Fibroblast of skin of abdomen (primary cell): Measurements from ENCODE around the gene ARF5.

Source experiments
- DNase-seq: peaks from one replicate; pipeline ENCODE4 v3.0.0-alpha.2; 2013

The ARF5 gene

DNA sequence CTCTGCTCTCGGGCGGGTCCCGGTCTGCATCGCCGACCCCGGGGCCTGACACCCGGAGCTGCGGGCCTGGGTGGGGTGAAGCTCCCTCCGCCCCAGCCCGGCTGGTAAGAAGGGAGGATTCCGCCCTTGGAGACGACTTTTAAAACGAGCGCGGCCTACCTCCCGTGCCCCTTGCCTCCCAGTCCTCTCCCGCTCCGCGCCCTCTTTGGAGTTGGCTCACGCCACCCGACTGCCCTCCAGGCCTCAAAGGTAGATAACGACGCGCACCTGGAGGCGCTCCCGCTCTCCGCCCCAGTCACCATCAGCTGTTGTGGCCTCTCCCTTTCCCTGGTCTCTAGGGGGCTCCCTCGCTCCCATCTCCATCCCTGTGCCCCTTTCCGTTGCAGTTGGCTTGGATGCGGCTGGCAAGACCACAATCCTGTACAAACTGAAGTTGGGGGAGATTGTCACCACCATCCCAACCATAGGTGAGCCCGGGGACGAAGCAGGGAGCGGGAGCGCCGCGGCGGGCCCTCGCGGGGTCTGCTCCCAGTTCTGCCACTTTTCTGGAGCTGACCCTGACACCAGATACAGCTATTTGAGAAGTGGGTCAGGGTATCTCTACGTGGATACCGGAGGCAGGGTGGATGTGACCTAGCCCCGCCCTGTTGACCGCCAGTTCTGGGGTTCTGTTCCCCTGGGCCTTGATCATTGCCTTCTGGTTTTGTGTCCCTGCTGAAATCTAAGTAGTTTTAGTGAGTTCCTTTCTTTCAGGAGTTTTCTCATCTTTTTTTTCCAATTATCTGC is 679 bp downstream of the ARF5 start:
- peak; percentile 56 for DNase-seq

DNA sequence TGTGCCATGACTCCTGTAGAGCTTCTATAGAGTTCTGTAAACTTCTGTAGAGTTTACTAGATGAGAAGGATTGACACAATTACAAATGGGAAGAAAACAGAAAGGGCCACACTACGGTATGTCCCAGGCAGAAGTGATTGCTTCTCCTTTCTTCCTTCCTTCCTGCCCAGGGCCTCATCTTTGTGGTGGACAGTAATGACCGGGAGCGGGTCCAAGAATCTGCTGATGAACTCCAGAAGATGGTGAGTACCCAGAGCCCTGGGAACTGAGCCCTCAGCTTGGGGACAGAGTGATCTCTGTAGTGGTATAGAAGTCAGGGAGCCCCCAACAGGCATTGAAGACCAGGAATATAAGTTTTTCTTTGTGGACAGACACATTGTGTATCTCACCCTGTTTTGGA is 1.7 kb downstream of the ARF5 start:
- no peak for DNase-seq

DNA sequence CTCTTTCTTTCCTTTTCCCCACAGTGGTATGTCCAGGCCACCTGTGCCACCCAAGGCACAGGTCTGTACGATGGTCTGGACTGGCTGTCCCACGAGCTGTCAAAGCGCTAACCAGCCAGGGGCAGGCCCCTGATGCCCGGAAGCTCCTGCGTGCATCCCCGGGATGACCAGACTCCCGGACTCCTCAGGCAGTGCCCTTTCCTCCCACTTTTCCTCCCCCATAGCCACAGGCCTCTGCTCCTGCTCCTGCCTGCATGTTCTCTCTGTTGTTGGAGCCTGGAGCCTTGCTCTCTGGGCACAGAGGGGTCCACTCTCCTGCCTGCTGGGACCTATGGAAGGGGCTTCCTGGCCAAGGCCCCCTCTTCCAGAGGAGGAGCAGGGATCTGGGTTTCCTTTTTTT is 3.0 kb downstream of the ARF5 start:
- no peak for DNase-seq

DNA sequence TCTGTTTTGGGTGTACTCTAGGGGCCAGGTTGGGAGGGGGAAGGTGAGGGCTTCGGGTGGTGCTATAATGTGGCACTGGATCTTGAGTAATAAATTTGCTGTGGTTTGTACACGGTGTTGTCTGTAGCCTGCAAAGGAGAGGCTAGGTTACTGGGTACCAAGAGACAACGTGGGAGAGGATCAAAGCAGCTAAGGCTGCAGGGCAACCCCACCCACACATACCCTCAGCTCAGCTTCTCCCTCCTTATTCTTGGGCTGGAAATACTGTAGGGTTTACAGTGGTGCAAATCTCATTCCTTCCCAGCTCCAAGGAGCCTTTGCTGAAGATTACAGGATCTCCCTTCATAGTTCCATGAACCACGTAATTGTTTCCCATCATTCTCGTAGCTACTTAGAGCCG is 3.4 kb downstream of the ARF5 start:
- DNase-seq: no peak

DNA sequence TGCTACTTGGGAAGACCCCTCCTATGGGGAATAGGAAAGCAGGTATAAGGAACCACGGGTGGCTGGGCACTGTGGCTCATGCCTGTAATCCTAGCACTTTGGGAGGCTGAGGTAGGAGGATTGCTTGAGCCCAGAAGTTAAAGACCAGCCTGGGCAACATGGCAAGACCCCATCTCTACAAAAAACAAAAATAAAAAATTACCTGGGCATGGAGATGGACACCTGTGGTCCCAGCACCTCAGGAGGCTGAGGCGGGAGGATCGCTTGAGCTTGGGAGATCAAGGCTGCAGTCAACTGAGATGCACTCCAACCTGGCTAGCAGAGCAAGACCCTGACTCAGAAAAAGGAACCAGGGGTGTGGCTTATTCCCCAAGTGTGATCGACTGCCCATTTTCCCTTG is 4.3 kb downstream of the ARF5 start:
- no peak for DNase-seq

DNA sequence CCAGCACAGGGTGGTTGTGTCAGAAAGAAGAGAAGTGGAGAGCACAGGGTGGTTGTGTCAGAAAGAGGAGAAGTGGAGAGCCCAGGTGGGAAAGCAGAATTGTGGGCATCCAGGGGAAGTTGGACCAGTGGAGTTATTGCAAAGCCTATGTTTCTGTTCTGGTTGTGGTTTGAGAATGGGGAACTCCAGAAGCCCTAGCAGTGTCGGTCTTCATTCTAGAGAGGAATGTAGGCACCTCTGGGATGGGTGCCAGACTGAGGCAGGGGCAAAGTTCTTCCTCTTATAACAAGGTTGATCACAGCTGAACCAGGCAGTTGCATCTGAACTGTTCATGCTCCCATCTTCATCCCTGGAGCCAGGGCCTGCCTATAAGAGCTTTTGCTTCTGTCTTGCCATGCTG is 6.3 kb downstream of the ARF5 start:
- no peak for DNase-seq

DNA sequence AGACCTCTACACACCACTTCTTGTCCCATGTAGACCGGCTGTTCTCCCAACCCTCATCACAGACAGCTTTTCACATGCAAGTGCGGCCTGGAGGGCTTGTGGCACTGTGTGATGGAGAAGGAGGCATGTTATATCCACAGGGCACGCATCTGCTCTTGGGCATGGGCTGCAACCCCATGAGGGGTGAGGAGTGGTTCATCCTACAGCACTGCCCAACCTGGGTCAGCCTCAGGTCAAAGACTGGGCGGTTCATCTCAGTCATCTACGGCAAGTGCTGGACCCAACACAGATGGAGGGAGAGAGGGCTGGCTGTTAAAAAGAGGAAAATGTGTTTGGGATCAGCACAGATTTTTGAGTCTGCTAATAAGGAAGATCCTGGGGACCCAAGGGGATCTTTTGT is 7.5 kb downstream of the ARF5 start:
- DNase-seq: no peak

DNA sequence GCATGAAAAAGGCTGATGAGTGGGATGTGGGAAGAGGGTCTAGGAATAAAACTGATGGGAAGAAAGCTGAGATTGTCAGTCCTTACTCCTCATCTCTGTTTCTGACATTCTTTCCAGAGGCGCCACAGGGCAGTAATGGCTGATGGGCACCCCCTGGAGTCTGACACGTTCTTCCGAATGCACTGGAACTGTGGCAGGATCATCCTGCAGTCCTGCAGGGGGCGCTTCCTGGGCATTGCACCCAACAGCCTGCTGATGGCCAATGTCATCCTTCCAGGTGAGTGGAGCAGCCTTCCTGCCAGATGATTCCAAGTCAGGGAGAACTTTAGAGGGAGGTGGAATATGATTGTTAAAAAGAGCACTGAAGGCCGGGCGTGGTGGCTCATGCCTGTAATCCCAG is 10.1 kb downstream of the ARF5 start:
- no peak for DNase-seq

DNA sequence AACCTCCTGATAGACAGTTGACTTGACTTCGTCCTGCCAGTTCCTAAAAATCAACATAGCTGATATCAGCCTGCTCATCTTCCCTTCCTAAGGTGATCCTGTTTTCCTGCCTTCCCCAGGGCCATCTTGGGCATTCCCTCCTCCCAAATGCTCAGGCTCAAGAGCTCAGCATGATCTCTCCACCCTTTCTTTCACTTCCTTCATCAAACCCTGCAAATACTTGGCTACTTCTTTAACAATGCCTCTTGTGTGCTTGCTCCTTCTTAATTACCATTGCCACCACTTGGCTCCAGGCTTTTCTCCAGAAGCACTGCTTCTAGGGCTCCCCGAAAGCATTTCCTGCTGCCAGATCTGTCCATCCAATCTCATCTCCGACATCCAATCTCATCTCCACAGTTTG is 12.7 kb downstream of the ARF5 start:
- DNase-seq: no peak

DNA sequence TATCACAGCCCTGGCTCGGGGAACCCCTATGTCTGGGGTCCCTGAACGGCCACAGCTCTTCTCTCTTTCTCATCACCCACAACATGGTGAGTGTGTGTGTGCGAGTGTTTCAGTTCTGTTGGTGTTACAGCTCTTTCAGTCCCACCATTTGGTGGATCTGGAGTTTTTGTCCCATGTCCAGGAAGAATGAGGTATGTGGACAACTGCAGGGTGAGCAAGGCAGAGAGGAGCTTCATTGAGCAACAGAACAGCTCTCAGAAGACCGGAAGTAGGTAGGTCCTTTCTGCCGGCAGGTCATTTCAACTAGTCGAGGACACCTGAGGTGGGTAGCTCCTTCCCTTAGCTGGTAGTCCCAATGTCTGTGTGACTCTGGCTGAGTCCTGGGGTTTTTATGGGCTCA is 20.2 kb downstream of the ARF5 start:
- DNase-seq: no peak

DNA sequence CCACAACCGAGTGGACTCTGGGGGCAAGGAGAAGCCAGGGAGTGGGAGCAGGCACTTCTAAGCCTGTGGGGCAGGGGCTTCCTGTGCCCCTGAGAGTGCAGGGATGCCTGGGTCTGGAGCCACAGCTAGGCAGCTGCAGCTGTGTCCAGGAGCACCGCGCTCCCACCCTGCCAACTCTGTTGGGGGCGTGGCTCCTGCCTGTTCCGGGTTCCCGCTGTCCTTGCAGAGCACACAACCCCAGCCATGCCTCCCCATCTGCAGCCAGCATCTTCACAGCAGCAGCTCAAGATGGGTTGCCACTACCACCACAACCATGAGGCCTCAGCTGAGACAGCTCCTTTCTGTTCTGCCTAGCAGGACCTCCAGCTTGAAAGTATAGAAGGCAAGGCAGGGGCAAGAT is 21.1 kb downstream of the ARF5 start:
- no peak for DNase-seq

DNA sequence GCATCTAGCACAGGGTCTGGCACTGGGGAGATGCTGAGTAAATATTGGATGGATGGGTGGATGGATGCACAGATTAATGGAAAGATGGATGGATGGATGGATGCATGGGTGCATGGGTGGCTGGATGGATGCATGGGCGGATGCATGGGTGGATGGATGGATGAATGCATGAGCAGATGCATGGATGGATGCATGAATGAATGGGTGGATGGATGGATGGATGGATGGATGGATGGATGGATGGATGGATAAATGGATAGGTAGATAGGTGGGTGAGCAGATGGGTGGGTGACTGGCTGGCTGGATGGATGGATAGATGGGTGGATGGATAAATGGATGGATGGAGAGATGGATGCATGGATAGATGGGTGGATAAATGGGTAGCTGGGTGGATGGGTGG is 24.1 kb downstream of the ARF5 start:
- no peak for DNase-seq

DNA sequence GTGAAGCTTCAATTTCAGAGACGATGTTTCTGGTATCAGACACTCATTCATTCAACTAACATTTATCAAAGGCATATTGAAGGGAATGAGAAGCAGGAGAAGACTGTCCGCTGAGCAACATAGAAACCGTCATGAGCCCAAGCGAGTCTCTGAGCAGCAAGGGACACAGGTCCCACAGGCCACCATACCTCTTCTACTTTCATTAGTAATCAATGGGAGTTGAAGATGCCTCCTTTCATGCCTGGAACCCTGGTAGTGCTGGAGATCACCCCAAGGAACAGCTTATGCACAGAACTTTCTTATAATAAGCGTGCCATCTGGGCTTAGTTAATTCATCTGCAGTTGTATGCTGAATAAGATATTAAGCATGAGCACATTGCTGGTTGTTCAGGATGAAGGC is 28.5 kb downstream of the ARF5 start:
- no peak for DNase-seq

DNA sequence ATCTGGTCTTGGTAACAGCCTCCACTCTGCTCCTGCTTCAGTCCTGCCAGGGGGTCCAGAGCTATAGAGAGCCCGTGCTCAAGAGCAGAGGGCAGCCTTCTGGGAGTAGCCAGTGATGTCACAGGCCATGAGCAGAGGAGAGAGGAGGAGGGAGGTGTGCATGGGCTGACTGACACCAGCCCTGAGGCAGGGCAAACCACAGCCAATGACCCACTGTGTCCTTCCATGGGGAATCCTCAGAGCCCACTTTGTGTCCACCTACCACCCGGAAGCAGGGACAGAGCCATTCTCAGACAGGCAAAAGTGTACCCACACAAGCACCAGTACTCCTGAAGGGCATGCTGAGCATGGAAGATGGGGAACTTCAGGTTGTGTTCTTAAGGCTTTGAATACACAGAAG is 29.8 kb downstream of the ARF5 start, which contains the start of gene PAX4:
PAX4 (minus strand) TSS at position 101 of the 400 bp plus-strand sequence. CDS start 2,214 bp downstream, outside the sequence.
- DNase-seq: no peak

DNA sequence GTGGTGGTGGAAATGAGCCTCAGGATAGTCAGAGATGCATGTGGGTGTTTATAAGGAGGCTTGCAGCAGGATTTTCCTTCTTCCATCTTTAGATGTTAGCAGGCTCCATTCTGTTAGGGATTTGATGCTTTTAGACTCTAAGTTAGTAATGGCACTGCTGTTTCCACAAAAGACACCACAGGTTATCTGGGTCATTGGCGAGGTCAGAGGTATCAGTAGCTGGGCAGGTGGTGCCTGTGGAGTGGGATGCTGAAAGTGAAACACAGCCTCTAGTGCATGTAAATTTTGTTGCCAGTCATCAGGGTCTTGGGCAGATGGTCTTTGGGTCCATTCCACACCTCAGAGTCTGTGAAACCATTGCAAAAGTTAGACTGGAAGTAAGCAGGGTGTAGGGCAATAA is 30.6 kb downstream of the ARF5 start:
- no peak for DNase-seq

DNA sequence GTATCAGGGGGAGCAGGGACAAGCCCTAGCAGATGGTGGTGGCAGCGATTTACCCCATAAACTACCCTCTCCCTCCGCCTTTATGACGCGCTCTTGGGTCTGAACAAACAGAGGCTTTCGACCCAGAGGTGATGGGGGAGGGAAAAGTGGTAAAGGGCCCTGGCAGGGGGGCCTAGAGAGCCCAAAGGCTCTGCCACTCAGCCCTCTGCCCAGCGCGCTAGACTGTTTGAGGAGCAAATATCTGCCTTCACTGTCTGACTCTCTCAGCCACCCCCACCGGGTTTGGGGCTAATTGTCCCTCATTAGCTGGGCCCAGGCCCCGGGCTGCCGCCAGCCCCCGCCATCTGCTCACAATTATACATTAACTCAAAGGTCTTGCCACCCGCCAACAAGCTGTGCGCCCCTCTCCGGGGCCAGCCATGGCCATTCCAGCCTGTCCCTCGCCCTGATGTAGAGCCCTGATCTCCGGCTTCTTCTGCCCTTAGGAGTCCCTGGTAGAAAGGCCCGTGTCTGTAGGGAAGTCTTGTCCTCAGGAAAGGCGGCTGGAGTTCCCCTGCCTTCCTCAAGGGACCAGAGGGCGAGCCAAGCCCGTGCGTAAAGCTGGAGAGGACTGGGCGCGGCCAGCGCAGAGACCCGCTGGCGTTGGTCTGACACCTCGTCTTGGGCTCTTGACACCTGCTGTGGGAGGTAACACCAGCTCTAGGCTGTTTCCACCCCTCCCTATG is 31.6 kb downstream of the ARF5 start:
- DNase-seq: no peak

DNA sequence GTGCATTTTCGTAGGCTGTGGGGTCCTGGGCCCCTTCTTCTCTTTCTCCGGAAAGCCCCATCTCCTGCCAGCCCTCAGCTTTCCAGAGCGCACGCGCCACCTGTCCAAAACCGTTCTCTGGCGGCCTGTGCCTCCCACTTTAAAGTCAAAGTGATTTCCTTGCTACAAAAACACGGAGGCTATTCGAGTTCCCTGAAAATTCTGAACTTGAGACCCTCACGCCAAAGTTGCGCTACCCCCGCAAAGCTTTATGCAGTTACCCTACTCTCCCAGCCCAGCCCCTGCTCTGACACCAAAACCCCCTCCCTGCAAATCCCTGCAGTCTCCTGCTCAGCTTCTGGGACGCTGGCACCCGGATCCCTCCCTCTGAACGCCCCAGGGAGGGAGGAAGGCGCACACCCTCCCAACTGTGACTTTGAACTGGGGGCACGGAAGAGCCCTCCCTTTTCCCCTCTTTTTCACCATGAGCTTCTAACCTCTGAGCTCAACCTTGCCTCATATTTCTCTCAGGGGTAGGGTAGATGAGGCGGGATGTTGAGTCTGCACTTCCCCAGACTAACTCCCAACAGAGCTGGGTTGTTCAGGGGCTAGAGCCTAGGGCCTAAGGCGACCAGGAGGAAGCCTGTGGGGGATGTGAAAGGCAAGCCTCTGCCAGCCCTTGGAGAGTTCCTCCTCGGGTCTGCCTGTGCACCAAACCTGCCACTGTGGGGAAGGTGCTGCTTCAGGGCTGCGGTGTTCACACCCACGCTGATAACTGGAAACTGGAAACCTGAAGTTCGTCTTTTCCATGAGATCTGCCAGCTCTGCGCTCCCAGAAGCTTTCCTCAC is 32.4 kb downstream of the ARF5 start:
- no peak for DNase-seq

DNA sequence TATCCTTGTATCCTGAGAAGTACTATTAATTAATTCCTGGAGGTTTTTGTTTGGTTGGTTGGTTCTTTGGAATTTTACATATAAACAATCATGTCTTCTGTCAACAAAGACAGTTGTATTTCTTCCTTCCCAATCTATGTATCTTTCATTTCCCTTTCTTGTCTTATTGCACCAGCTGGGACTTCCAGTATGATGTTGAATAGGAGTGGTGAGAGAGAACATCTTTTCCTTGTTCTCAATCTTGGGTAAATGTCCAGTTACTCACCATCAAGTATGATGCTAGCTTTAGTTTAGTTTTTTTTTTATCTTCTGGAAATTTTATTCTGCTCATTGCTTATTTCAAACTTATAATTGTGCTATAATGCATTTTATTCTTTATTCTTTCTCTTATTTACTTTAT is 37.1 kb downstream of the ARF5 start:
- no peak for DNase-seq

DNA sequence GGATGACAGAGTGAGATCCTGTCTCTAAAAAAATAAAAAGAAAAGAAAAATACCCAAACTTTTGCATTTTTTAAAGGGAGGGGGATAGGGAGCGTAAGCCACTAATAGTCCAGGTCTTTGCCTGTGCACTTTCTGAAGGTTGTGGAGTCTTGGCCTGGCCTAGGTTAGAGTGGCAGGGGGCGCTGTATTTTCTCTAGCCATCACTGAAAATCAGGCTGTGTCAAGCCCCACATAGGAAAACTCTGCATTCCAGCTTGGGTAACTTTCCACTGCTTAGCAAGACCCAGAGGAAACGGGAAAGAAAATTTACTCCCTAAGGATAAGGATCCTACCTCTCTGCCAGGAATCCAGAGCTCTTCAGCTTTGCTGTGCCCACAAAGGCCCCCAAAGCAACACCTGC is 40.2 kb downstream of the ARF5 start:
- no peak for DNase-seq

DNA sequence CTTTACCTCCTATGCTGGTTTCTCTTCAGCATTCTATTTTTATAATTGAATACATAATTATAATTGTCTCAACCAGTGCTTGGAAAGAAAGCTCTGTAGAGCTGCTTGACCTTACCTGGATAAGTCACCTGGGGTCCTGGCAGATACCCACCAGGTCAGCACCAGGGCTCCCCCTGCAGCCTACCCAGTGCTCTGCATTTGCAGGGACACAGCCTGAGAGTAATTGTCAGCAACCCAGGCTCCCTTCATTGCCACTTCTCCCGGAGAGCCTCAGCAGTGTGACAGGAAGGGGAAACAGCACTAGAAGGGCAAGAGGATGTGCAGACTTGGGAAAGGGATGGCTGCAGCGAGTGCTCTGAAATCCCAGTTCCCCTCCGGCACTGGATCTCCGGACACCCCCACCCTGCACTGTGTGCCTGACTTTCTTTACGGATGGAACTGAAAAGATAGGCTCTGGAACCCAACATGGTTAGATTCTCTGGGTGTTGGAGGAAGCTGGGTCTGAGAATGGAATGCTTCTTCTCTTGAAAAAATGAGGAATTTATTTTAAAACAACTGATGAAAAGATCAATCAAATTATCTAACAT is 41.1 kb downstream of the ARF5 start:
- no peak for DNase-seq

DNA sequence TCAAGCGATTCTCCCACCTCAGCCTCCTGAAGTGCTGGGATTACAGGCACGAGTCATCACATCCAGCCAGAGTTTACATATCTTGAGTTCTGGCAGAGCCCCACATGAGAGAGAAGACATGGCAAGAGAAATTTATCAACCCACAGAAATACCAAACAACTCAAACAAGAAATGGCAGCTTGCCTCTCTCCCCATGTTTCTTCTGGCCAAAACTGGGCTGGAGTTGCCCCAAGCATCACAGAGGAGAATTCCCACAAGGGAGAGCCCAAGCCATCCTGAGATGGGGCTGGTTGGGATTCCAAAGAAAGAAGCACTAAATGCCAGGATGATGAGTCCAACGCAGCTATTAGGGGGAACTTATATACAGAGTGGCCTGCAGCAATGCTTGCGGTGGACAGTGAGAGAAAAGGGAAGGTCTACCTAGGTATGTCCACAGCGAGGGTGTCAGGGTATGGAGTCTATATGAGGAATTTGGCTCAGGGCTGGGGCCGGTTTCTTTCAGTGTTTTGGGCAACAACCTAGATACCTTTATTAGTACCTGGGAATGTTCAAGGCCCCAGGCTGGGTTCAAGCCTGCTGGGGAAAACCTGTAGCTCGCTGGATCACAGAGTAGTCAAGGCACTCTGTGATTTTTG is 44.2 kb downstream of the ARF5 start:
- DNase-seq: peak; percentile 87

DNA sequence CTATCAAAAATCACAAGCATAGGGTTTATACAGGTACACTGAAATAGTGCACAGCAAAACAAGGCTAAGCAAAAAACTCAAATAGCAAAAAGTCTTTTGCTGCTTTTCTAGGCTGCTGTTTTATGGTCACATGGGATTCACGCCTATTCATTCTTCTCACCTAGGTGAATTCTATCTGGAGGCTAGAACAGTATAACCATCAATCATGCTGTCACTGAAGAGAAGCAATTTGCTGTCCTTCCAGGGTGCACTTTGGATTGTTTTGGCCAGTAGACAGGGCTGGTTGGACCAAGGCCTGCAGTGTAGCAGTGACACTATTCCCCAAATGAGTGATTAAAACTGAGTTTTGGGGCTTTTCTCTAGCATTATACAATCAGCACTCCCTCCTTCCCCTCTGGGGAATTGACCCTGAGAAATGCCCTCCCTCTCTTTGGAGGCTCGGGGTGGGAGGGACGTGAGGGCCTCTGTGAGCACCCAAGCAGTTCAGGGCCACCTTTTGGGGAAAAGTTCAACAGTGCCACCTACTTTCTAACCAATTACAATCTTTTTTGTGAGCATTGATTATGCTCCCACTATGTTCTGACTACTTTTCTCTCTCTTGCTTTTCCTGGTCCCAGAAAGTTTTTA is 47.6 kb downstream of the ARF5 start:
- DNase-seq: no peak
